Prostate gland (tissue), 2 donors: ENCODE data around the gene AARS1.
"Not testable (repeated sequence)": the region's sequence is repeated elsewhere in the genome, so short reads cannot be mapped to it uniquely, and the experiment has no call there.

Experiments
- CTCF ChIP-seq, 4 experiments: fragments of 200-600 bp in 2 of 4; fragments of 450-650 bp in 2 of 4; sonication (generic) in 2 of 4; IDR thresholded peaks; 1 replicate in 3 of 4; 2 replicates in 1 of 4; pipeline ENCODE4 v1.5.1; 2016 to 2019; ENCODE audit warnings: antibody characterized with exemption in 4 of 4, mild to moderate bottlenecking in 2 of 4, moderate library complexity in 2 of 4
- POLR2A ChIP-seq: fragments of 450-650 bp; IDR thresholded peaks from one replicate; pipeline ENCODE4 v1.6.1; 2016; ENCODE audit warnings: antibody characterized with exemption, mild to moderate bottlenecking
- POLR2AphosphoS5 ChIP-seq: sonication (generic); formaldehyde crosslinking; IDR thresholded peaks from one replicate; pipeline ENCODE4 v1.6.1; 2017; ENCODE audit warnings: antibody characterized with exemption

GRCh38 chr16:70307726-70308125 lies 18.4 kb upstream of the AARS1 start:
- TF ChIP-seq POLR2A; CTCF (IDR thresholded peaks at IDR 0.05); POLR2AphosphoS5: not testable (repeated sequence)
